Amniotic stem cell (primary cell): ENCODE measurements around the gene TMEM150C.
"Not testable (repeated sequence)": the region's sequence is repeated elsewhere in the genome, so short reads cannot be mapped to it uniquely, and the experiment has no call there.

Experiments
- DNase-seq: peaks from one replicate; lab custom pipeline; 2025; lab: John Stamatoyannopoulos, UW

TMEM150C gene

DNA sequence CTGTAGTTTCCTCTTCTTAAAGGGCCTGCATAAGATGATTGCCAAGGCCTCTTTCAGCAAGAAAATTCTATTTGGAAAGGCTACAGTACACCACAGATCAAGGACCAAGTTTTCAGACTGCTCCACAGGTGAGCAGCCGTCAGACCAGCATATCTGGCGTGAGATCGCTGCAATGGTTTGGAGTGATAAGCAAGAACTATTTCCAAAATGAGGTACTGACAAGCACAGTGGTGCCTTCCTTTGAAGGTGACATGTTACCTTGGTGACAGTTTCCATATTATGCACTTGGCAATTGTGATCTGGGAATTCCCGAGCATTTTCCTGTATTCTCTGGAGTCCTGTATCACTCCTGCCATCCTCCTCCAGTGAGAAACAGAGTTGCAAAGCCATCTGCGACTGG lies 7.3 kb upstream of the TMEM150C start:
- no peak for DNase-seq

DNA sequence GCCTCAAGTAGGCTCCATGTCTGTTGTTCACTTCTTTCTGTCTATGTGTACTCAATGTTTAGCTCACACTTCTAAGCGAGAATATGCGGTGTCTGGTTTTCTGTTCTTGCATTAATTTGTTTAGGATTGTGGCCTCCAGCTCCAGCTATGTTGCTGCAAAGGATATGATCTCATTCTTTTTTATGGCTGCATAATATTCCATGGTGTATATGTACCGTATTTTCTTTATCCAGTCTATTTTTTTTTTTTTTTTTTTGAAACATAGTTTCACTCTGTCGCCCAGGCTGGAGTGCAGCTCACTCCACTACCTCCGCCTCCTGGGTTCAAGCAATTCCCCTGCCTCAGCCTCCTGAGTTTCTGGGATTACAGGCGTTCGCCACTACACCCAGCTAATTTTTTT lies 5.7 kb upstream of the TMEM150C start:
- DNase-seq, result no peak

DNA sequence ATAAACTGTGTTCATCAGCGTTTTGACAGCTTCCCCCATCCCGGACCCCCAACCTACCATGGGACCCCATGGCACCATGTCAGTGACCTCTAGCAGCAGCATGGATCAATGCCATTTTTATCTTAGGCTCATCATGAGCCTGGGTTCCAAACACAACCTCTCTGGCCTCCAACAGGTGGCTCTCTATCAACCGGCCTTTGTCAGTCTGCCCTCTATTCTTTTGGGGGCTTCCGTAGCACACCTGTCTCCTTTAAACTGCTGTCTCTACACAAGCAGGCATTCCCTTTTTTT lies 721 bp upstream of the TMEM150C start:
- no peak for DNase-seq

DNA sequence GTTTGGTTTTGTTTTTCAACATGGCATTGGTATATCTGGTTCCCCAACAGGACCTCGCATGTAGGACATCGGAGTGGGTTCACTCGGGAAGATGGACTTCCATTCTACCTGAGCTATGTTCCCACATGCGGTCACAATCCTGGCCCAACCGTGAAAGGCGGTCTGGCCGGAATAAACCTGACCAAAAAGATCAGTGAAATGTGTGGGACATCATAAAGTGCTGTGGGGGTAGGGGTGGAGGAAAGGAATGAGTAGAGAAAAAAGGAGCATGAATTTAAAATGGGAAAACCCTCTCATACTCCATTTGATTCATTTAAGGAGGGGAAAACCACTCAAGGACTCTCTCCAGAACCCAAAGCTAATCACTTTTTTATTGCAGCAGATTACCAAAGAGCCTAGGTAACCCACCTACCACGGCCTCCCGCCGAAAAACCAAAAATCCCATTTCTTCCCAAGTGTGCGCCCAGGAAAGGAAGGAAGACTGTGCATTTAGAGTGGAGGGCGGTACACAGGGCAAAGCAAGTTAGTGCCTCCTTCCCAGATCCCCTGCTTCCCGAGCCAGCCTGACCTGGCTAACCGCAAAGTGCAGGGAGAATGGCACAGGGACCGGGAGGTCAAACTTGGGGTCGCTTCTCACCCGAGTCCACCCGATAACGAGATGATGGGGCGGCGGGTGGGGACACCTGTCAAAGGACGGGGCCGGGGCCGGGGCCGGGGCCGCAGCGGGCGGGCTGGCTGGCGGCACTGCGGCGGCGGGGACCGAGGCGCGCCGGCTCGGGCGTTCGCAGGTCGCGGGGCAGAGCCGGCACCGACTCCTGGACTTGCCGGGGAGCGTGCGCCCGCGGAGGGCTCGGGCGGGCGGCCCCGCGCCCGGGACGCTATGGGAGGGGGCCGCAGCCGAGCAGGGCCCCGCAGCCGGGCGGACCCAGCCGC lies 669 bp downstream of the TMEM150C start:
- DNase-seq, result no peak

DNA sequence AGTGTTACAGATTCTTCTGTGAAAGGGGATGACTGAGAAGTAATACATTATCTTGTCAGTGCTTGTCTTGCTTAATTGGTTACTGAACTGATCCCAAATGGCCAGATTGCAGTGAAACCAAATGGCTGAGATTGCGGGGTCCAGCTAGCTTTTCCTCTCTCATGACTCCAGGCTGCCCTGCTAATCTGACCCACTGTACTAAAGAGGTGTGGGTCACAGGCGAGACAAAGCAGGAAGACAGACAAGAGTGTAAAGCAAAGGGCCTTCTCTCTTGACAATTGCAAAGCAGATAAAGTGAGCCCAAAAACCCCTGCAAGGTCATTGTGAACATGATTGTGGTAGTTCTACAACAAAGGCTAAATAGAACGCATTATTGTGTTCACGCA lies 2.1 kb downstream of the TMEM150C start:
- no peak for DNase-seq

DNA sequence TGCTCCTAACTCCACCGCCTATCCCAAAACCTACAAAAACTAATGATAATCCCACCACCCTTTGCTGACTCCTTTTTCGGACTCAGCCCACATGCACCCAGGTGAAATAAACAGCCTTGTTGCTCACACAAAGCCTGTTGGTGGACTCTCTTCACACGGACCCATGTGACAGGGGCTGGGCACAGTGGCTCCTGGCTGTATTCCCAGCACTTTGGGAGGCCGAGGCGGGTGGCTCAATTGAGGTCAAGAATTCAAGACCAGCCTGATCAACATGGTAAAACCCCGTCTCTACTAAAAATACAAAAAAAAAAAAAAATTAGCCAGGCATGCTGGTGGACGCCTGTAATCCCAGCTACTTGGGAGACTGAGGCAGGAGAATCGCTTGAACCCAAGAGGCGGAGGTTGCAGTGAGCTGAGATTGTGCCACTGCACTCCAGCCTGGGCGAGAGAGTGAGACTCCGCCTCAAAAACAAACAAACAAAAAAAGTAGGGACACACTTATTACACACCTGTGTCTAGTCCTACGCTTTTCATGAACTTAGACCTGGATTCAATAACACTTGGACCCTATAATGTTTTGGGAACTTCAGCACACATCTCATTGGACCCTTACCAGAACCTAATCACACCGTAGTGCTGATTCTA lies 2.6 kb downstream of the TMEM150C start:
- DNase-seq, result not testable (repeated sequence)

DNA sequence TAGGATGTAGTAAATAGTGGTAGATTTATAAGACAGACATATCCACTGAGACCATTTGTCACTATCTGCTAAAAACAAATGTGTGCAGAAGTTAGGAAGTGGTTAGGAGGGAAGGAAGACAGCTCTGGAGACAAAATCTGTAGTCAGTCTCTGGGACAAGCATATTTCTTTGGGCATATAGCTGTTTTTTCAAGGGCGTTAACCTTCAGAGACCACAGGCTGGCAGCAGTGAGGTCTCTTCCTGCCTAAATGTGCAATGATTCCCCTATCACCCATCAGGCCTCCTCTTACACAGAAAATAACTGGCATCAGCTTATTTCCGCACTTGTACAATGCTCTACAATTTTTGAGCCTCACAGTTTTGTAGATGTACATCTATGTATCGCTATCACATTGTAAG lies 6.5 kb downstream of the TMEM150C start:
- DNase-seq, result no peak

DNA sequence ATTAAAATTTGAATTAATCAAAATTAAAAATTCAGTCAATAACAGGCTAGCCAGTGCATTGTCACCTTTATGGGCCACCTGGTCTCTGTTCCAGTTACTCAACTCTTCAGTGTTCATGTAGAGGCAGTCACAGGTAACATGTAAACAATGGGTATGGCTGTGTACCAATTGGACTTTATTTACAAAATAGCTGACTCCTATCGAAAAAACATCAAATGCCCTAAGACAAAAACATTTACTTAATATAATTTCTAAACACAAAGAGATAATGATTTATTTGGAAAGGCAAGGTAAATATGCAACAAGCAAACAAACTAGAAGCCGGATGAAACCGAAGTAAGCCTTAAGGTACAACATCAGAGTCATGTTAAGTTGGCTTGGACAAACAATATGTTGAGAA lies 8.8 kb downstream of the TMEM150C start:
- DNase-seq, result no peak

DNA sequence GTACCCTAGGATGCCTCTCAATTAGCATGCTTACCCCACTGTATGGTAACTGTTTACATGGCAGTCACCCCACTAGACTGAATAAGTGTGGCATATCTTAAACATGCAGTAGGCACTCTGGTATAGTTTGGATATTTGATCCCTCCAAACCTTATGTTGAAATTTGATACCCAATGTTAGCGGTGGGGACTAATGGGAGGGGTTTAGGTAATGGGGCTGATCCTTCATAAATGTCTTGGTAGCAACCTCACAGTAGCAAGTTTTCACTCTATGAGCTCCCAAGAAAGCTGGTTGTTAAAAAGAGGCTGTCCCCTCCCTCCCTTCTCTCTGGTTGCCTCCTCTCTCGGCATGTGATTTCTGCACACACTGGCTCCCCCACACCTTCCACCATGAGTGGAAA lies 10.1 kb downstream of the TMEM150C start:
- no peak for DNase-seq

DNA sequence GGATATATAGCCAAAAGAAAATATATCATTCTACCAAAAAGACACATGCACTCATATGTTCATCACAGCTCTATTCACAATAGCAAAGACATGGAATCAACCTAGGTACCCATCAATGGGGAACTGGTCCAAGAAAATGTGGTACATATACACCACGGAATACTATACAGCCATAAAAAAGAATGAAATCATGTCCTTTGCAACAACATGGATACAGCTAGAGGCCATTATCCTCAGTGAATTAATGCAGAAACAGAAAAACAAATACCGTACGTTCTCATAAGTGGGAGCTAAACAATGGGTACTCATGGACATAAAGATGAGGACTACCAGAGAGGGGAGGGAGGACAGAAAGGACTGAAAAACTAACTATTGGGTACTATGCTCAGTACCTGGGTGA lies 13.9 kb downstream of the TMEM150C start:
- DNase-seq, result not testable (repeated sequence)

DNA sequence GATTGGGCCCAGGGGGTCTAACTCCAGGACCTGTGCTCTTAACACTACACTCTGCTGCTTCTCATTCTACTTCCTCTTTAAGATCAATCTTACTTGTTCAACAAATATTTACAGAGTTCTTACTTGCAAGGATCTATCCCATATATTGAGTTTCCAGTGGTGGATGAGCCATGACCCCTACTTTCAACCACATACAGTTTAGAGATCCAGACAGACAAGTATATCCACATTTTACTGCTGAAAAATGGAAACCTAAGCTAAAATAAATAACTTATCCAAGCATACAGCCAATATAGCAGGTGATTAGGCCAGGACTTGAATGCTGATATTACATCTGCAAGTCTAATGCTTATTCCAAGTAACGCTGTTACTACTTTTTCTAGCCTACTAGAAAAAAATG lies 18.7 kb downstream of the TMEM150C start:
- DNase-seq, result no peak

DNA sequence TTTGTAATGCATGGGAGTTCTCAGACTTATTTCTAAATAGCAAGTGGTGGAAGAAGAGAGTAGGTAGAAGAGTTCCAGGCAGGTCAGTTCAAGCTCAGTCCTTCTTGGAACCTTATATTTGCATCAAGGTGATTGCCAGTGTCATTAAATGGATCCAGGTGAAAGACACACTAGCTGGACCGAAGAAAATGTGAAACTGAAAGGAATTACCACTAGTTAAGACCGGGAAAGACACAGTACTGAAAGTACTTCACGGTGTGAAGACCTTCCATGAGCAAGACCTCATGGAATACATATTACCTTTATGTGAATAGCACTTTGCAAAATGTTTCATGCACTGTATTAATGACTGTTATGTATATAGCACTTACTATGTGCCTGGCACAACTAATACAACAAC lies 19.1 kb downstream of the TMEM150C start:
- no peak for DNase-seq

DNA sequence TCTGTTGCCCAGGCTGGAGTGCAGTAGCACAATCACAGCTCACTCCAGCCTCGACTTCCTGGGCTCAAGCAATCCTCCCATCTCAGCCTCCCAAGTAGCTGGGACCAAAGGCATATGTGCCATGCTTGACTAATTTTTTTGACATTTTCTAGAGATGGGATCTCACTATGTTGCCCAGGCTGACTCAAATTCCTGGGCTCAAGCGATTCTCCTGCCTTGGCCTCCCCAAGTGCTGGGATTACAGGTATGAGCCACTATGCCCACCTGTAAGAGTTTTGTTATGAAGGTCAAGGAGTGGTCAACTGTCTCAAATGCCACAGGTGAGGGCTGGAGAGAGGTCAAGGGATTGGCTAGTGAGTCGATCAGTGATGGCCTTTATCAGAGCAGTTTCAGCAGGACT lies 32.5 kb downstream of the TMEM150C start:
- DNase-seq, result no peak

DNA sequence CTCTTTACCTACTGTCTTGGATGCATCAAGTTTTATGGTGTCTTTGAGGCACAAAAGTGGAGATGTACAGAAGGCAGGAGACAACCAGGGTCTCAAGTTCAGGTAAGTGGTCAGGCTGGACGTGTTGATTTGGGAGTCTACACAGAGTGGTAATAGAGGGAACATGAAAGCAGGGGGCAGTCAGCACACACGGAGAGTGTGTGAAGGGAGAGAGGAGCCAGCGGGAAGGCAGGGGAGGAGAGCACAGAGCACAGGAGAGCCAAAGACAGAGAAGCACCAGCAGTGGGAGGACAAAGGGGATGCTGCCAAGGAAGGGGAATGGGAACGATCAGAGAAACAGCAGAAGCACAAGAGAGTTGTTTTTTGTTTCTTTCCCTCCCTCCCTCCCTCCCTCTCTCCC lies 32.9 kb downstream of the TMEM150C start:
- DNase-seq, result no peak

DNA sequence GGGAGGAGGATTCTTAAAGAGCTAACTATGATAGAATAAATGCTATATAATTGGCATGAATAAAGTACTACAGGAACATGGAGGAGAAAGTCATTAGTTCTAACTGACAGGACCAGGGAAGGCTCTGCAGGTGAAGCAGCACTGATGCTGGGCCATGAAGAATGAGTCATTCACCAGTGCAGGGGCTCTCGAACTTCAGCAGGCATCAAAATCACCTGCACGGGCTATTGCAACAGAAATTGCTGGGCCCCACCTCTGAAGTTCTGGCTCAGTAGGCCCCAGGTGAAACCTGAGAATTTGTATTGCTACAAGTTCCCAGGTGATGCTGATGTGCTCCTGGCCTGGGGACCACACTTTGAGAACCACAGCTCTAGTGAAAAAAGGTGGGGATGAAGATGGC lies 33.7 kb downstream of the TMEM150C start:
- DNase-seq, result no peak

DNA sequence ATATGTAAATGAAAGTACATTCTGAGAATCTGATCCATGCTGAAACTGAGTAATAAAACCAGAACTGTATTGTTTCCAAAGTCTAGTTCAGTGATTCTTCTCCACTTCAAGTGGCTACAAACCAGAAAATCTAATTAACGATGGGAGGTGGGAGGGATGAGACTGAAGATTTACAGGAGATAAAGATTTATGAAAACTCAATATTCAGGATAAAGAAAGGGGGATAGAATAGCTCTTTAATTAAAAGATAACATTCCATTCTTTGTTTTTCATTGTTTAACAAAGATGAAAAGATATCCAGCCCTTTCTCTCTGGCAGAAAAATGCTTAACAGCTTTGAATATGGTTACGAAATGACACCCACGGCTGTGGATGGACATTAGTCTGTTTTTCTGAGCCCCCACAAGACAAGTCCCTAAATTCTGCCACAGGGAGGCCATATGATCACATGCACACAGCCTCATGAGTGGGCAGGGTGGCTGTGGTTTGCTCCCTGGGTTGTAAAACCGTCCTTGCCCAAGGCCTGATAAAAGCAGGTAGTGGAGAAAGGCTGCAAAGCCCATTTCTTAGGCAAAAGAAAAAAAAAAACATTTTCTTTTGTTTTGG lies 36.4 kb downstream of the TMEM150C start:
- DNase-seq, result no peak

DNA sequence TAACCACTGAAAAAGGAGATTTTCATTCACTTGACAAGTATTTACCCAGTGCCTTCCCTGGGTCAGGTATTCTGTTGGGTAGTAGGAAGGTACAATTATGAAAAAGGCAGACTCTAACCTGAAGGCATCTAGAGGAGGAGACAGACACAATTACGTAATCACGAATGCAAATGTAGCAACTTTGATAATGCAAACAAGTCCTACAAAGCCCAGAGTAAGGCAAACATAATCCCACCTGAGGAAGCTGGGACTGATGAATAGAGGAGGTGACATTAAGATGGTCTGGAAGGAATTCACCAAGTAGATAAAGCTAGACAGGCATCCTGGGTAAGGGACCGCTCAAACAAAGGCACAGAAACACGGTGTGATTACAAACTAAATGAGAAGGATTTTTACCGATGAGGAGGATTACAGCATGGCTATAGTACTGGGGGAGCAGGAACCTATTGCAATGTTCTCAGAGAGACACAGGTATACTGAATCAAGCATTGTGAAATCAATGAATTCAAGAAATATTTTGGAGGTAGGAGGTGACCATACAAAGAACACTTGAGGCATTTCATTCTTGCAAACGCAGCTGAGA lies 37.1 kb downstream of the TMEM150C start:
- DNase-seq, result no peak

DNA sequence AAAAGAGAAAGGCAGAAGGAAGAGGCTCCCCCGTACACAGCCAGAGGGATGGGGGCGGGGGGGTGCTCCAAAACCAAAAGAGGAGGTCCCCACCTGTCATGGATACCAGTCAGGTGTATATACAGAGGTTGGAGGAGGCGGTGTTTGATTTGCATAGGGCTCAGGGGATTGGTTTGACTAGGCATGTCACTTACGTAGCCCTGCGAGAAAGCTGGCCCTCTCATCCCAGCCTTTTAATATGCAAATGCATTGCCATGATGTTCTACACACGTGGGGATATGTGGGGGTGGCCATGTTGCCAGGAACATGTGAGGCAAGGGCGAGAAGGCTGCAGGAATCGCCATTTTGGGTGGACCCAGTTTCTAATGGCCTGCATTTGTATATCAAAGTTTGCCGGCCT lies 38.6 kb downstream of the TMEM150C start:
- DNase-seq, result no peak

DNA sequence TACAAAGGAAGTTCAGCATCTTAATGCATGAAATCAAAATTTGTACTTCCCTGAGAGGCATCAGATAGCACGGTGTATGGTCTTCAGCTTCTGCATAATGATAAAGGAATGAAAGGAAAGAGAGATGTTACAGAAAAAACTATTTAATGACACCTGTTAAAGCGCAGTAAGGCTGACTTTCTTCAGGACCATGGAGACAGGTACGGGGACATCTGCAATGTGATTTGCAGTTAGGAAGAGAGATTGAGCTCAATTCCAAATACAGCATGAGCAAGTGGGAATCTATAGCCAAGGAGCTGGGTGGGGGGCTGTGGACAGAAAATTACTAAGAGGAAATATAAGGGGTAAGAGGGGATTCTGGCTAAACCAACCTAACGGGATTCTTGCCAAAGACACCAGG lies 39.3 kb downstream of the TMEM150C start:
- no peak for DNase-seq

DNA sequence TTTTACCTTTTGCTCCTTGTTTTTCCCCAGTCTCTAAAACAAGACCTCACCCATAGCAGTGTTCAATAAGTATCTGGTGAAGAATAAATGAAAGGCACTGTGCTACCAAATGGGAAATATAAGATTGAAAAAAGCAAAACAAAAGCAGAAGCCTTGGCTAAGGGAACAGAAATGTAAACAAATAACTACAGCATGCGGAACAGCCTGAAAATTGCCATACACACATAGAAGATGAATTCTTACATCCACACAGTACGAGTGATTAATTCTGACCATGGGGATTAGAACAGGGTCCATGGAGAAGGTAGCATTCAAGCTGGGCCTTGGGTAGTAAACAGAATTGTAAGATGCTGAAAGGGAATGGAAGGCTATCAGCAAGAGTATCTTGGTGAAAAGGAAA lies 40.5 kb downstream of the TMEM150C start:
- no peak for DNase-seq

DNA sequence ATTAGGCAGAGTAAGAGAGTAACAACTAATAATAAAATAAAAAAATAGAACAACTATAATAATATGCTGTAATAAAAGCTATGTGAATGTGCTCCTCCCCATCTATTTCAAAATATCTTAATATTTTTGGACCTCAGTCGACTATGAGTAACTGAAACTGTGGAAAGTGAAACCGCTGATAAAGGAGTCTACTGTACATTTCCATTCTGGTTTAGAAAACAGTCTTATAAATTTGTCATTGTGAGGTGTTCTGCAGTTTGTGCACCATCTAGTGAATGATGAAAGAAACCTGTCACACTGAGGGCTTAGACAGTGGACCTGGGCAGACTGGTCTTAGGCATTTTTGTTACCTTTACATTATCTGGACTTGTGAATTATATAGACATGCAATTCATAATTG lies 42.0 kb downstream of the TMEM150C start:
- DNase-seq, result no peak

DNA sequence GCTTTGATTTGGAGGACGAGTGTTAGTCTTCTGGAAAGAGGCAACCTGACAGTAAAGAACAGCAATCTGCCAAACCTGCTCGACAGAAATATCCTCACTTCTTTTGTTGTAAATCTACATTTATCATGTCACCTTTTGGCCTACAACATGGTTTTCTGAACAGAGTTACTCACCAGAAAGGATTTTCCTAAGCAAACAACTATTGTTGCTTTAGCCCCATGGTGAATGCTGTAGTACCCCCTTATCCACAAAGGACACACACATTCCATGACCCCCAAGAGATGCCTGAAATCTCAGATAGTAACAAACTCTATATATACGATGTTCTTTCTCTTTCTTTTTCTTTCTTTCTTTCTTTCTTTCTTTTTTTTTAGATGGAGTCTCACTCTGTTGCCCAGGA lies 42.7 kb downstream of the TMEM150C start:
- no peak for DNase-seq

DNA sequence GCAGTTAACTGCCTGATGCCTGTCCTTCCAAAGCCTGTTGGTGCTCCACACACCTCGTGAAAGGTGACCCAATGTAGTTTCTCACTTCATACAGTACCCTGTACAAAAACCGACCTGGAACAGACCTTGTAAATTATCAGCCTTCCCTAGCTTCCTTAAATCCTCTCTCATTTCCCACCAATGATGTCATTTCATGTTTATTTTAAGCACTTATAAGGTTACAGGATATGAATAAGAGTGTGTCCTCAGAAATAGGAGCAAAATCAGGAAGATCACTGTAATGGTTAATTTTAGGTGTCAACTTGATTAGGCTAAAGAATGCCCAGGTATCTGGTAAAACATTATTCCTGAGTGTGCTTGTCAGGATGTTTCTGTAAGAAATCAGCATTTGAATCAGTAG lies 44.7 kb downstream of the TMEM150C start:
- no peak for DNase-seq
